Subcutaneous adipose tissue (tissue), 4 donors: ENCODE data around the gene DLG2. TPM values are rescaled to one million over a fixed set of nuclear protein-coding genes. Genes with fewer than 3 reads are reported as not detected.

Experiments used
- CTCF ChIP-seq: fragments of 450-650 bp; IDR thresholded peaks from one replicate; pipeline ENCODE4 v1.5.1; 2016; ENCODE audit warnings: low read depth, mild to moderate bottlenecking, control low read depth, antibody characterized with exemption, moderate library complexity
- total RNA-seq, 4 donors: library from RNA; depleted of rRNA; stranded (reverse); fragments of >200 nt; gene quantifications; one replicate each; pipeline ENCODE4 v1.1.0, GENCODE V29; 2016

The DLG2 gene
- total RNA-seq, 4 donors from 2014 or later, result 3.6 to 7.0 (median 6.1) TPM

GRCh38 chr11:84136926-84137325 lies 1490.2 kb downstream of the DLG2 start:
- TF ChIP-seq CTCF, result no peak

DNA sequence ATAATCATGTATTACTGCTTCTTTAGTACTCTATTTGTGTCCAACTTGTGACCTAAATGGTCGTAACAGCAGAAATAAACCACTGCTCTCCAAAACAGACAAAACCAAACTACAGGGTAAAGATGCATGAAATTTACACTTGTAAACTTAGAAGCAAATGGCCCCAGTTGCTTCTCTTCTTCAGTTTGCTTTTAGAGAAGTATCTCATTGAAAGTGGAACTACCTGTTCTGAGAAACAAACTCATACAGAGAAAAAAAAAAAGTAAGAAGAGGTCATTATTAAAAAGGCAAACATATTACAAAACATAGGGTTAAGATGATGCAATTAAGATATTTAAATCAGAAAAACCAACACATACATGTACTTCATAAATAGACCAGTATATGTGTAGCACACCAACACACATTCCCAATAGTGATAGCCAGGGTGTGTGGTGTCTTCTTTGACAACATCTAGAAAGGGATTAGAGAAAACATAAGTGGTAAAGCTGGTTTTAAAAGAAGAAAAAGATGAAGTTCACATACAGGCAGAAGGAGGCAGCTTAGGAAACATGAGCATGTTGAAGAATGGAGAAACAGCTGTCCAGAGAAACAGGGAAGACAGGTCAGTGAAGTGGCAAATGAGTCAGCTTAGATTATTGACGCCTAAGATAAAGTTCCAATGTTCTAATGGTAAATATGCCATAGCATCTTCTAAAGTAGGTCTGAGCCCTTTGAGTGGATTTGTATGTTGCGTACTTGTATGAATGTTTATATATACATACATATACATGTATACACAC lies 1496.3 kb downstream of the DLG2 start:
- TF ChIP-seq CTCF, result no peak

DNA sequence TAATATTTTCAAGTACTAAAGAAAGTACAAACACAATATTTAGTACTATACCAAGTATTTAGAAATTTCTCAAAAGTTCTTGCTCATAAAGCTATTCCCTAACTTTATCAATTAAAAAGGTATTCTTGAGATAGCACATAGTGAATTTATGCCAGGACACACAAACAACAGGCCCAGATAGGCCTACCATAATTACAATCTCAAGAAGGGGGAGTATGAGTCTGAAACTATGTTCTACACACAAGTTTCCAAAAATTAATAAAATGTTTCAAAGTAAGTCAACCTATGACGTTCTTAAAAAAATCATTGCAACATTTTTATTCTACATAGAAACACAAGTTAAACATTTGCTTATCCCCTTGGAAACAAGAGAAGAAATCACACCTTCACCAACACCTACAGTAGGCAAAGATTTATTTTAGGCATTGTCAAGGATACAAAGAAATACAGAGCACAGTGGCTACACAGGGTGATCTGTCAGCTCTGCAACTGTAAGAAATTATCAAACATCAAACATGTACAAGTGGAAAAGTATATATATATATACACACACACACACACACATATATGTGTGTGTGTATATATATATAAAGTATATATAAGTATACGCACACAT lies 1497.1 kb downstream of the DLG2 start:
- no peak for TF ChIP-seq CTCF

GRCh38 chr11:84128840-84129239 lies 1498.3 kb downstream of the DLG2 start:
- no peak for TF ChIP-seq CTCF

DNA sequence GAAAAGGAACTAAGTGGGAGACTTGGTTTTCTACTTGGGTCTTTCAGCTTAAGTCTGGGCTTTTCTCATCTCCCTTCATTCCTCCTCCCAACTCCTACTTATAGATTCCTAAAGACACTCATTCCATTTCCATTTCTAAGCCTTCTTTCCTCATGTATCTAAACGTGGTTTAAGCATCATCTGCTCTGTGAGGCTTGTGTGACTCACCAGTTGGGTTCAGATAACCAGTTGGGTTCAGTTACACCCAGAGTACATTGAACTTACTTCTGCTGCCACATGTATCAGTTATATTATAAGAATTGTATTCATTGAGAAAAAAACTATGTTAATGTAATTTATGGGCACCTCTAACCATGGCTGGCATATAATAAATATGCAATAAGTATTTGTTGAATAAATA lies 1509.8 kb downstream of the DLG2 start:
- no peak for TF ChIP-seq CTCF

GRCh38 chr11:84106541-84106940 lies 1520.6 kb downstream of the DLG2 start:
- TF ChIP-seq CTCF, result no peak

GRCh38 chr11:84105148-84105547 lies 1522.0 kb downstream of the DLG2 start:
- TF ChIP-seq CTCF, result no peak
